Measurements from ENCODE around the gene TLL1.

Gene TLL1

GRCh38 chr4:165861363-165861762, 11.7 kb upstream of the TLL1 start:
- H3K36me3 ChIP-seq (ENCODE audit: control insufficient read depth in 1 of 2, insufficient read depth in 2 of 2, low read length in 2 of 2) = no peaks in the 10 kb centered on the region
- H3K4me3 ChIP-seq (ENCODE audit: low read depth in 1 of 2, low read length in 2 of 2) = no peak overlapping the region
- no peaks in the 10 kb centered on the region for H3K9me3 ChIP-seq (ENCODE audit: control insufficient read depth in 1 of 2, low read length in 2 of 2)
- H3K27me3 ChIP-seq (ENCODE audit: low read depth, low read length) = no peaks in the 10 kb centered on the region
- H3K4me1 ChIP-seq (ENCODE audit: control insufficient read depth in 1 of 2, insufficient read depth in 2 of 2, low read length in 2 of 2) = no peaks in the 10 kb centered on the region
- no peak overlapping the region for H3K27ac ChIP-seq (ENCODE audit: low read length)

- no peaks in the 10 kb centered on the region for H3K4me1 ChIP-seq (ENCODE audit: control insufficient read depth in 1 of 2, insufficient read depth in 2 of 2, low read length in 2 of 2)
- no peak overlapping the region for H3K27ac ChIP-seq (ENCODE audit: low read length)
- no peaks in the 10 kb centered on the region for H3K27me3 ChIP-seq (ENCODE audit: low read depth, low read length)
- H3K36me3 ChIP-seq (ENCODE audit: control insufficient read depth in 1 of 2, insufficient read depth in 2 of 2, low read length in 2 of 2) = no peaks in the 10 kb centered on the region
- no peaks in the 10 kb centered on the region for H3K9me3 ChIP-seq (ENCODE audit: control insufficient read depth in 1 of 2, low read length in 2 of 2)
- no peak overlapping the region for H3K4me3 ChIP-seq (ENCODE audit: low read depth in 1 of 2, low read length in 2 of 2)
Observed at GRCh38 chr4:165864271-165864670, 8.8 kb upstream of the TLL1 start.

GRCh38 chr4:165866019-165866650, 6.9 kb upstream of the TLL1 start:
- no peaks in the 10 kb centered on the region for H3K4me1 ChIP-seq (ENCODE audit: control insufficient read depth in 1 of 2, insufficient read depth in 2 of 2, low read length in 2 of 2)
- no peaks in the 10 kb centered on the region for H3K36me3 ChIP-seq (ENCODE audit: control insufficient read depth in 1 of 2, insufficient read depth in 2 of 2, low read length in 2 of 2)
- H3K9me3 ChIP-seq (ENCODE audit: control insufficient read depth in 1 of 2, low read length in 2 of 2) = no peaks in the 10 kb centered on the region
- H3K27me3 ChIP-seq (ENCODE audit: low read depth, low read length) = no peaks in the 10 kb centered on the region
- H3K4me3 ChIP-seq (ENCODE audit: low read depth in 1 of 2, low read length in 2 of 2) = no peak overlapping the region
- no peak overlapping the region for H3K27ac ChIP-seq (ENCODE audit: low read length)

- Histone ChIP-seq H3K27me3 (ENCODE audit: low read depth, low read length) (no peaks in the 10 kb centered on the region), H3K36me3 (ENCODE audit: control insufficient read depth in 1 of 2, insufficient read depth in 2 of 2, low read length in 2 of 2) (no peaks in the 10 kb centered on the region), H3K27ac (ENCODE audit: low read length) (no peak overlapping the region), H3K4me3 (ENCODE audit: low read depth in 1 of 2, low read length in 2 of 2) (no peak overlapping the region), H3K9me3 (ENCODE audit: control insufficient read depth in 1 of 2, low read length in 2 of 2) (no peaks in the 10 kb centered on the region), H3K4me1 (ENCODE audit: control insufficient read depth in 1 of 2, insufficient read depth in 2 of 2, low read length in 2 of 2) (peaks cover 0 to 5% of the 10 kb centered on the region in 2 donors)
Observed at GRCh38 chr4:165867961-165868360, 5.1 kb upstream of the TLL1 start.

GRCh38 chr4:165873298-165874071, 448 bp downstream of the TLL1 start:
- H3K4me1 ChIP-seq (ENCODE audit: control insufficient read depth in 1 of 2, insufficient read depth in 2 of 2, low read length in 2 of 2) = peaks cover 0 to 20% of the 10 kb centered on the region in 2 donors
- peaks cover 11% of the 10 kb centered on the region for H3K27me3 ChIP-seq (ENCODE audit: low read depth, low read length)
- H3K4me3 ChIP-seq (ENCODE audit: low read depth in 1 of 2, low read length in 2 of 2) = peak overlapping the region; percentile 66 to 81
- no peak overlapping the region for H3K27ac ChIP-seq (ENCODE audit: low read length)
- no peaks in the 10 kb centered on the region for H3K36me3 ChIP-seq (ENCODE audit: control insufficient read depth in 1 of 2, insufficient read depth in 2 of 2, low read length in 2 of 2)
- no peaks in the 10 kb centered on the region for H3K9me3 ChIP-seq (ENCODE audit: control insufficient read depth in 1 of 2, low read length in 2 of 2)

GRCh38 chr4:165874072-165874790, 1.2 kb downstream of the TLL1 start:
- H3K36me3 ChIP-seq (ENCODE audit: control insufficient read depth in 1 of 2, insufficient read depth in 2 of 2, low read length in 2 of 2) = no peaks in the 10 kb centered on the region
- H3K4me3 ChIP-seq (ENCODE audit: low read depth in 1 of 2, low read length in 2 of 2) = peak overlapping the region; percentile 59 to 81
- H3K9me3 ChIP-seq (ENCODE audit: control insufficient read depth in 1 of 2, low read length in 2 of 2) = no peaks in the 10 kb centered on the region
- no peak overlapping the region for H3K27ac ChIP-seq (ENCODE audit: low read length)
- H3K27me3 ChIP-seq (ENCODE audit: low read depth, low read length) = peaks cover 11% of the 10 kb centered on the region
- H3K4me1 ChIP-seq (ENCODE audit: control insufficient read depth in 1 of 2, insufficient read depth in 2 of 2, low read length in 2 of 2) = peaks cover 0 to 20% of the 10 kb centered on the region in 2 donors

GRCh38 chr4:165874791-165875371, 1.8 kb downstream of the TLL1 start:
- H3K36me3 ChIP-seq (ENCODE audit: control insufficient read depth in 1 of 2, insufficient read depth in 2 of 2, low read length in 2 of 2) = no peaks in the 10 kb centered on the region
- H3K27me3 ChIP-seq (ENCODE audit: low read depth, low read length) = peaks cover 11% of the 10 kb centered on the region
- no peaks in the 10 kb centered on the region for H3K9me3 ChIP-seq (ENCODE audit: control insufficient read depth in 1 of 2, low read length in 2 of 2)
- H3K4me1 ChIP-seq (ENCODE audit: control insufficient read depth in 1 of 2, insufficient read depth in 2 of 2, low read length in 2 of 2) = peaks cover 0 to 20% of the 10 kb centered on the region in 2 donors
- H3K4me3 ChIP-seq (ENCODE audit: low read depth in 1 of 2, low read length in 2 of 2) = peak overlapping the region; percentile 59 to 81
- H3K27ac ChIP-seq (ENCODE audit: low read length) = no peak overlapping the region

- H3K9me3 ChIP-seq (ENCODE audit: control insufficient read depth in 1 of 2, low read length in 2 of 2) = no peaks in the 10 kb centered on the region
- peaks cover 11% of the 10 kb centered on the region for H3K27me3 ChIP-seq (ENCODE audit: low read depth, low read length)
- H3K36me3 ChIP-seq (ENCODE audit: control insufficient read depth in 1 of 2, insufficient read depth in 2 of 2, low read length in 2 of 2) = no peaks in the 10 kb centered on the region
- no peak overlapping the region for H3K4me3 ChIP-seq (ENCODE audit: low read depth in 1 of 2, low read length in 2 of 2)
- H3K27ac ChIP-seq (ENCODE audit: low read length) = no peak overlapping the region
- H3K4me1 ChIP-seq (ENCODE audit: control insufficient read depth in 1 of 2, insufficient read depth in 2 of 2, low read length in 2 of 2) = peaks cover 0 to 20% of the 10 kb centered on the region in 2 donors
Observed at GRCh38 chr4:165875446-165875845, 2.4 kb downstream of the TLL1 start.

GRCh38 chr4:165877286-165877685, 4.2 kb downstream of the TLL1 start:
- no peak overlapping the region for H3K4me3 ChIP-seq (ENCODE audit: low read depth in 1 of 2, low read length in 2 of 2)
- H3K27ac ChIP-seq (ENCODE audit: low read length) = no peak overlapping the region
- peaks cover 11% of the 10 kb centered on the region for H3K27me3 ChIP-seq (ENCODE audit: low read depth, low read length)
- H3K36me3 ChIP-seq (ENCODE audit: control insufficient read depth in 1 of 2, insufficient read depth in 2 of 2, low read length in 2 of 2) = no peaks in the 10 kb centered on the region
- H3K9me3 ChIP-seq (ENCODE audit: control insufficient read depth in 1 of 2, low read length in 2 of 2) = no peaks in the 10 kb centered on the region
- peaks cover 0 to 20% of the 10 kb centered on the region in 2 donors for H3K4me1 ChIP-seq (ENCODE audit: control insufficient read depth in 1 of 2, insufficient read depth in 2 of 2, low read length in 2 of 2)

GRCh38 chr4:165879641-165880040, 6.6 kb downstream of the TLL1 start:
- Histone ChIP-seq H3K27me3 (ENCODE audit: low read depth, low read length) (peaks cover 8% of the 10 kb centered on the region), H3K36me3 (ENCODE audit: control insufficient read depth in 1 of 2, insufficient read depth in 2 of 2, low read length in 2 of 2) (no peaks in the 10 kb centered on the region), H3K4me1 (ENCODE audit: control insufficient read depth in 1 of 2, insufficient read depth in 2 of 2, low read length in 2 of 2) (peaks cover 0 to 1% of the 10 kb centered on the region in 2 donors), H3K4me3 (ENCODE audit: low read depth in 1 of 2, low read length in 2 of 2) (no peak overlapping the region), H3K27ac (ENCODE audit: low read length) (no peak overlapping the region), H3K9me3 (ENCODE audit: control insufficient read depth in 1 of 2, low read length in 2 of 2) (no peaks in the 10 kb centered on the region)

- no peak overlapping the region for H3K4me3 ChIP-seq (ENCODE audit: low read depth in 1 of 2, low read length in 2 of 2)
- H3K36me3 ChIP-seq (ENCODE audit: control insufficient read depth in 1 of 2, insufficient read depth in 2 of 2, low read length in 2 of 2) = no peaks in the 10 kb centered on the region
- no peaks in the 10 kb centered on the region for H3K4me1 ChIP-seq (ENCODE audit: control insufficient read depth in 1 of 2, insufficient read depth in 2 of 2, low read length in 2 of 2)
- H3K9me3 ChIP-seq (ENCODE audit: control insufficient read depth in 1 of 2, low read length in 2 of 2) = peaks cover 0 to 3% of the 10 kb centered on the region in 2 donors
- H3K27ac ChIP-seq (ENCODE audit: low read length) = no peak overlapping the region
- no peaks in the 10 kb centered on the region for H3K27me3 ChIP-seq (ENCODE audit: low read depth, low read length)
Observed at GRCh38 chr4:165894159-165894558, 21.1 kb downstream of the TLL1 start.

Measured in muscle layer of duodenum (tissue), 2 donors.